GM19239 (cell line): ENCODE results near the gene LGALS3BP.
A peak's percentile ranks its signal among the peaks of the same experiment; 100 is the strongest.

Experiments used
- DNase-seq: peaks from one replicate; pipeline ENCODE4 v3.0.0; 2011; ENCODE audit warnings: low spot score; ENCODE audit not compliant: insufficient read length
- FAIRE-seq: peaks from 2 replicates; lab custom pipeline; 2011; peaks lifted over from hg19 to GRCh38; lab: Jason Lieb, UNC

The LGALS3BP gene

DNA sequence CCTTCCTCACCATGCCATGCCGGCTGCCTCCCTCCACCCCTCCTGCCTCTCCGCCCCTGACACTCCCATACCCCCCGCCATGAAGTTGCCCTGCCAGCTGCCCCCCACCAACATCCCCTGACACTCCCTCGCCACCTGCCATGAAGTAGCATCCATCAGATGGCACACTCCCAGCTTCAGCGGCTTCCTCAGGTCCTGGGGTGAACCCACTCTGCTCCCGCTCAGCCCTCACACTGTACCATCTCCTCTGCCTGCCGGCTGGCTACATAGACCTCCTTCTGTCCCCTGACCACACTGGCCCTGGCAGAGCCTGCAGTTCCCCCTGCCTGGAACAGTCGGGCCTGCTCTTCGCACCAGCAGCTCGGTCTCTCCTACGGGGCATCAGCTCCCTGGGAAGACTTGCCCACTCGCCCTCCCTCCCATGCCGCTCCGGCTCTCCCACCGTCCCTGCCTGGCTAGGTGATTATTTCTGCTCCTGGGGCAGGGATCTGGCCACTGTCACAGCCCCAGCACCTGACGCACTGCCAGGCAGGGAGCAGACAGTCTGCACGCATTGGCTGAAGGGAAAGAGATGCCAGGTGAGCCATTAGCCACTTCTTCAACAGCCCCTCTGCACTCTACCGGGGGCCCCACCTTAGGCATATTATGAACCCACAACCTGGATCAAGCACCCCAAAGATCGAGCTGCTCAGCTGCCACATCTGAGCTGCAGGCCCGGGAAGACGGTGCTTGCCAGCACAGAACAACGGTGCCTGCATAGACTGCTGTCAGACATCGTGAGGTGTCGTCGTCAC is 20.9 kb upstream of the LGALS3BP start:
- no peak for FAIRE-seq
- DNase-seq = no peak

GRCh38 chr17:78999947-79000395 is 20.2 kb upstream of the LGALS3BP start:
- no peak for DNase-seq
- FAIRE-seq = no peak

DNA sequence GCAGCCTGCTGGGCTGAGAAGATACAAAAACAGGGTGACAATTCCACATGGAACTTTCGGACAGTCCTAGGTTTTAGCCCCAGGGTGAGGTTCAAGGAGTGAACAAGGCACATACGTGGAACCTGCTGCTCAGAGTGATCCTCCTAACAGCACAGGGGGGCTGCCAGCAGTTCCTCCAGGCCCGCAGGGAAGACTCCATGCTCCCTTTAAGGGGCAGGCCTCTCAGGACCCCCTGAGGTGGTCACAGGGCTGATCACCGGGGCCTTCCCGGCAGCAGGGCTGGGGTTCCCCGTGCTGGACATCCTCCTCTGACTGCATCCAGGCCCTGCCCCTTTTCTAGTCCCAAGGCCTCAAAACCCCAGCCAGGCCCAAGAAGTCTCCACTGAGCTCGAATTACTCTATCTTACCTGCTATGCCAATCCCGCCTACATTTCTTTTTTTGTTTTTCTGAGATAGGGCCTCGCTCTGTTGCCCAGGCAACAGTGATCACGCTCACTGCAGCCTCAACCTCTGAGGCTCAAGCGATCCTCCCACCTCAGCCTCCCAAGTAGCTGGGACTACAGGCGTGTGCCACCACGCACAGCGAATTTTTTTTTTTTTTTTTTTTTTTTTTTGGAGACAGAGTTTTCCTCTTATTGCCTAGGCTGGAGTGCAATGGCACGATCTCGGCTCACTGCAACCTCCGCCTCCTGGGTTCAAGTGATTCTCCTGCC is 19.5 kb upstream of the LGALS3BP start:
- FAIRE-seq = no peak
- DNase-seq = no peak

- FAIRE-seq = no peak
- no peak for DNase-seq
These were observed 18.8 kb upstream of the LGALS3BP start for GRCh38 chr17:78998311-78999055.

GRCh38 chr17:78997881-78998280 is 18.2 kb upstream of the LGALS3BP start:
- FAIRE-seq (no peak), DNase-seq (no peak)

DNA sequence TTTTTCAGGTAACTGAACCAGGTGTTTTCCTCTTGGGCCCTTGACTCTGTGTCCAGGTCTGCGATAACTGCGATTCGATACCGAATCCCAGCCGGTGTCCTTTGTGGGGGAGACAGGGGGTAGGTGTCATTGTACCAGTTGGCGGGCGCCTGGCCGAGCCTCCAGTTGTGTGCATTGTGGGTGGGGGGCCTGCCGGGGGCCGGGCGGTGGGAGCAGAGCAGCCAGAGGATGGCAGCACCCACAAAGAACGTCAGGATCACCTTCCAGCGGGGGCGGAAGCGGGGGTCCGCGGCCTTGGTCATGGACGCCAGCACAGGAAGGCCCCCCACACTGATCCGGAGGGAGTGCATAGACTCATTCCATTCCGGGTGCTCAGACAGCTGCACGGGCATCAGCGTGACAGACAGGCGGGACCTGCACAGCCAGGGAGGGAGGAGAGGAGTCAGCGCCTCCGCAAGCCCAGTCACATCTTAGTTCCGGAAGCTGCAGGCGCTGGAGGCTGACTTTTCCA is 17.6 kb upstream of the LGALS3BP start:
- DNase-seq (no peak), FAIRE-seq (no peak)

DNA sequence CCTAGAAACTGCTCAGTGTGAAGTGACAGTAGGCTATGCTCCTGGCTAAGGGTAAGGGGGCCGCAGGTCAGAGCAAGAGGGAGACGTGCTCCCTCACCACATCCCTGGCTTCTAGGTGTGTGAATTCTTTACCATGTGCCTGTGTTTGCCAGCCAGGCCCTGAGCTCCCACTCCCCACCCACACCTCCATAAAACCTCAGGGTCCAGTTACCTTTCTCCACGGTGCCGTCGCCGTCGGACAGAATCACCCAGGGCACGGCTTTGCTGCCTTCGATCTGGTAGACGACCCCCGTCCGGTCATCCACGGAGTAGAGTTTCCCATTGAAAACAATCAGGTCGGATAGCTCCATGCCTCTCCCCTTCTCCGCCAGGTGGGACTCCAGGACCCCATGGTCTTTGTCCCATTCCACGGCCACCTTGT is 17.1 kb upstream of the LGALS3BP start:
- FAIRE-seq (no peak), DNase-seq (no peak)

DNA sequence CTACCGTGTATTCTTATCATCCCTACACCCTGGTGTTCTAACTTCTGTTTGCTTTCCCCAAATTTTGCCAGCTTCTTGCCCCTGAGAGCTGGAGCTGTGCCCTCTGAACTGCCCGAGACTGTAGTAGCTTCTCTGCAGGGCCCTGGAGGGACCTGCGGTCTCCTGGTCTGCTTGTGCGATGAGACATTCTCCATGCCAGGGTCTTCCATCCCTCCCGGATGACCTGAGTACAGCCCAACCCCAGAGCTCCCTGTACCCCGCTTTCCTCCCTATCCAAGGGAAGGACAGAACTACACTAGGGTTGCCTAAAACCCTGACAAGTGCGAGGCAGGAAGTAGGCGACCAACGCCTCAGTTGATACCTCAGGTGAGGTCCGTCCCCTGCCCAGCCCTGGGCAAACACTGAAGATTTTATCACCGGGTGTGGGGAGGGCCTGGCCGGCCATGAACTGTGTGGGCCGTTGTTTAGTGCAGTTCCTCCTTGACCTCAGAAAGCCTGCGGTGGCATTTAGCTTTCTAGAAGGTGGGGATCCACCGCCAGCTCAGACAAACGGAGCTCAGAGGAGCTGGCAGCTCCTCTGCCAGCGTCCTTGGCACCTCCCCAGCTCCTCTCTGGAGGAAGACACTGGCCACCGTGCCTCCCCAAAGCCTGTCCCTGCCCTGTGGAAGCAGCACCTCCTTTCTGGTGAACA is 16.2 kb upstream of the LGALS3BP start:
- no peak for DNase-seq
- FAIRE-seq = no peak

DNA sequence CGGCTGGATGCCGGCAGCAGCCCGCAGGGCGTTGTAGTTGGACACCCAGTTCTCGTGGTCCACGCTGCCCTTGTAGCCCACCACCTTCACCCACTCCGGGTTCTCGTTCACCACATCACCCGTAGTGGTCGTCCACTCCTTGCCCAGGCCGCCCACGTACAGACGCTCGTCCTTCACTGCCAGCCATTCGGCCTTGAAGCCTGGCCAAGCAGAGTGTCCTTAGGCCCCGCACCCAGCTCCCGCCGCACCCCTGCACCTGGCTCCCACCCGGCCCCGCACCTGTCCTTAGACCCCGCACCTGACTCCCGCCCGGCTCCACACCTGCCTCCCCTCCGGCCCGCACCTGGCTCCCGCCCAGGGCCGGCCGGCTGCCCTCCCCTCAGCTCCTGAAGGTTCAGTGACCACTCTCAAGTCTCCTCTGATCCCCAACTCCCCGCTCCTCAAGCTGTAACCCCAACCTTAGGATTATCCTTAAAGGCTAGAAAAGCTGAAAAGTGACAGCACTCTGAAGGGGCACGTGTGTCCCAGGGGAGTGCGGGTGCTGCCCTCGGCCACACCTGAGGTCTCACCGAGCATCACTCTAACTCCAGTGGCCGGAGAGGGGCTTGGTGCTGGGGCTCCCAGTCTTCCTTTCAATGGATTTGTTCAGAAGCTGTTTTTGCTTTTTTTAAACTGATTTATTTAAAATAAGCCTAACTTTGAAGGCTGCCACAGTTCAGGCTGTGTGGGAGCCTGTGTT is 15.5 kb upstream of the LGALS3BP start:
- DNase-seq (no peak), FAIRE-seq (no peak)

DNA sequence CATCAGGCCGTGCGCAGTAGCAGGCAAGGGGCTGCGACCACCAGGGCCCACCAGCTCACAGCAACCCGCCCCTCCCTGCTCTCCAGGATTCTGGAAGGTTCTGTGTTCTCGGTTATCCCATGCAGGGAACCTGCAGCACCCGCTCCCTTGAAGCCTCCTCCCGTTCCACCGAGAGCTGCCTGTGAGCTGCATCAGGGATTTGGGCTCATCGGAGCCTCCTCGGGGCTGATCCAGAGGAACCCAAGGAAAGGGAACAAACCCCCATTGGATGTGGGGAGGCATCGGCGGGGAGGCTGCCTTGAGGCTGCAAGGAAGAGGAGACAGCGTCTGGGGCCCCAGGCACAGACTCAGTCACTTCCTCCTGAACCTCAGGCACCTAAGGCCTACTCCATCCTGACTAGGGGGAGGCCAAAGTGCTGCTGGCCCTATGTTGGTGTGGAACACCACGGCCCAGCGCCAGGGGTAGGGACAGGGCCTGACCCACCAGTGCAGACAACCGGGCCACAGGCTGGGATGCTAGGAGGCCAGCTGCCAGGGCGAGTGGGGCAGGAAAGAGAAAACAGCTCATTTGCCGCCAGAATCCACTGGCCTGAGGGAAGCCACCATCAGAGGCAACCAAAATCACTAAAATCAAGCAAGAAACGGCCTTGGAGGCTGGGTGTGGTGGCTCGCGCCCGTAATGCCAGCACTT is 14.4 kb upstream of the LGALS3BP start:
- FAIRE-seq (no peak), DNase-seq (no peak)

- FAIRE-seq (no peak), DNase-seq (peak; percentile 67)
These were observed 13.7 kb upstream of the LGALS3BP start for GRCh38 chr17:78993241-78993956.

DNA sequence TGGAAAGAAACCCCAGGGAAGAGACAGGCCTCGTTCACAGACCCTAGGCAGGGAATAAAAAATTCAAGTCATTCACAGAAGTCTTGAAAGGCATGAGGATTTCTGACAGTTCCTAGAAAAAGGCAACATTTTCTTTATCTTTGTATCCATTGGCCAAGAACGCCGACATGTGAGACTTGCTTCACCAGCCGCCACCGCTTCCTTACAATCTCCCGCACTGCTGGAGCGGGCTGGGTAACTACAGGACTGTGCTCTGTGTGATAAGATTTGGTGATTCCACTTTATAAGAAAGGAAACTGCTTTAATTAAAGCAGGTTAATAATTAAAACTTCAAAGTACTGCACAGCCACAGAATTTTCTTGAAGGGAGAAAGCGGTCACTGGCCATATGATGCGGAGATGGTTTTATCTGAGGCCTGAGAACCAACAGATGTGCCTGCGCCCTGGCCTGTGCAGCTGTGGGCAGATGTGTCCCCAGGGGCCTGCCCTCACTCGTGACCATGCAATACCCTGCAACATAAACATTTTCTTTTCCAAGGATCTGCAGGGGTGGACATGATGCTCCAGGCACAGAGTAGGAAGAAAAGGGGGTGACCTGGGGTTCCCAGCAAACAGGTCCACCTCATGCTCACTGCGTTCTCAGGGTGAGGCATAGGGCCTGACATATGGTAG is 13.0 kb upstream of the LGALS3BP start:
- no peak for FAIRE-seq
- DNase-seq = no peak

DNA sequence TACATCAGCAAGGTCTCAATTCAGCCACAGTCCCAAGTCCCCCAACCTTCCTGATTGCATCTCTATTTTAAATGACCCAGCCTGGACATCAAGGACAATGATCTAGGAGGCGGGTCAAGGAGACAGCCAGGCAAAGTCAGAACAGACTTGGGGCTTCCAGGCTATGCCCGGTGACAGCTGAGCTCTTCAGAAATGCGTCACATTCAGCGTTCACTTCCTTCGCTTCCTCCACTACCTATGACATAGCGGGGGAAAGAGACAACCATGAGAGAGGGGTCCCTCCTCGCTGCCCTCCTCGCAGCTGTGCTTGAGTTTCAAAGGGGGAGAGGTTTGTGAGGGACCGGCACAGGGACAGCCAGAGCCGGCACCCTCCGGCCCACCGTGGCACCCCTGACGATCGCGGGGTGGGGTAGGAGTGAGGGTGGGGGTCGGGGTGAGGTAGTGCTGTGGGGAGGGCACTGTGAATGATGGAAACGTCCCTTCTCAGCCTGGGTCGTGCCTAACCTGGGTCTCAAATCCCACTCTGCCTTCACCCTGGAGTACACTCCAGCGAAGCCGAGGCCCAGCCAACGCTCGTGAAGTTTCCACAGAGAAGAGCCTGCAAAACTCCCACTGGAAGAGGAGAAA is 12.3 kb upstream of the LGALS3BP start:
- no peak for DNase-seq
- no peak for FAIRE-seq

GRCh38 chr17:78991017-78991738 is 11.5 kb upstream of the LGALS3BP start:
- FAIRE-seq (no peak), DNase-seq (no peak)

DNA sequence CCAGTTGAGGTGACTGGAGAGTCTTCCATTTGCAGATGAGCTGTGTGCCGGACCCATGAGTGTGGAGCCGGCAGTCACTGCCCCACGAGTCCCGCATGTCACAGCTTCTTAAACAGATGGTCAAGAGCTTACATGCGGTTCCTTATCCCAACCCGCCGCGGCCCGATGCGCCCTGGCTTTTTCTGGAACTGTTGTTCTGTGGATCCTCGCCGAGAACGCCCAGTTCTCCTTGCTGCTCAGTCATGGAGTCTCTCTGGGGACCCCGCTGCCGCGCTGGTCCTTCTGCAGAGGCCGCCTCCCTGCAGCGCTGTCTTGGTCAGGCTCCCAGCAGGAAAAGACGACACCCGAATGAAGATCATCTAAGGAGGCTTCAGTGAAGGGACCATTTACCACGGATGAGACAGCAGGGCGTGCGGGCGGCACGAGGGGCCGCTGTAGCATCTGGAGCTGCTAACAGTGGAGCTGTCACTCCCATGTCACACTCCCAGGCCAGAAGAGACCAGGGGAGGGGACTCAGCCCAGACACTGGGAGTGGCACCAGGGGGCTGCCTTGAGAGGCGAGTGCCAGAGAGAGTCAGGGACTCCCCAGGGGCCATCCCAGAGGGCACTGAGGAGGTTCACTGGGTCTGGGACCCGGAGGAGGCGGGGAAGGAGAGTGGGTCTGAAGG is 10.8 kb upstream of the LGALS3BP start:
- no peak for FAIRE-seq
- DNase-seq = no peak

DNA sequence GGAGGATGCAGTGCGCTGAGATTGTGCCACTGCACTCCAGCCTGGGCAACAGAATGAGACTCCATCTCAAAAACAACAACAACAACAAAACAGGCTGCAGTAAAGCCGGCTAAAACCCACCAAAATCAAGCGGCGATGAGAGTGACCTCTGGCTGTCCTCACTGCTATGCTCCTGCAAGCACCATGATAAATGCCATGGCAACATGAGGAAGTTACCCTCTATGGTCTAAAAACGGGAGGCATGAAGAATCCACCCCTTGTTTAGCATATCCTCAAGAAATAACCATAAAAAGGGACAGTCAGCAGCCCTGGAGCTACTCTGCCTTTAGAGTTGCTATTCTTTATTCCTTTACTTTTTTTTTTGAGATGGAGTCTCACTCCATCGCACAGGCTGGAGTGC is 8.4 kb upstream of the LGALS3BP start:
- FAIRE-seq (no peak), DNase-seq (no peak)
